HFFc6 (cell line): Measurements from ENCODE around the gene VAV3. TPM values are rescaled to one million over a fixed set of nuclear protein-coding genes. Genes with fewer than 3 reads are reported as not detected.

Experiments used
- DNase-seq: peaks from one replicate; pipeline ENCODE4 v3.0.0-alpha.2; 2018
- H3K27ac Mint-ChIP-seq: 2 replicates; pipeline ENCODE4 v1.8.0; 2020; ENCODE audit warnings: mild to moderate bottlenecking, mixed read lengths
- H3K27me3 Mint-ChIP-seq: 2 replicates; pipeline ENCODE4 v1.8.0; 2021; ENCODE audit warnings: mild to moderate bottlenecking, moderate library complexity, mixed read lengths; ENCODE audit not compliant: insufficient read depth
- H3K36me3 Mint-ChIP-seq: 2 replicates; pipeline ENCODE4 v1.8.0; 2021; ENCODE audit warnings: low read depth, mixed read lengths
- H3K4me1 Mint-ChIP-seq: 2 replicates; pipeline ENCODE4 v1.8.0; 2020; ENCODE audit warnings: low read depth, mixed read lengths
- H3K4me3 Mint-ChIP-seq: 2 replicates; pipeline ENCODE4 v1.8.0; 2020; ENCODE audit warnings: mild to moderate bottlenecking, moderate library complexity, mixed read lengths
- H3K9me3 Mint-ChIP-seq: 2 replicates; pipeline ENCODE4 v1.8.0; 2020; ENCODE audit warnings: mild to moderate bottlenecking, mixed read lengths
- CTCF ChIP-seq: fragments of 200-600 bp; sonication (generic); IDR thresholded peaks from 2 replicates; pipeline ENCODE4 v1.5.0; 2021; ENCODE audit warnings: antibody characterized with exemption, mild to moderate bottlenecking
- total RNA-seq, 6 experiments: library from RNA; stranded (reverse); fragmentation: NEBNext Ultra II Directional; extraction: Animal tissue kit (Norgen Biotek cat#: 25700); gene quantifications; 2 replicates in 1 of 6; 3 replicates in 5 of 6; pipeline ENCODE4 v1.2.3, GENCODE V29; 2021

VAV3 gene
- total RNA-seq, 6 experiments from 2014 or later: not detected

DNA sequence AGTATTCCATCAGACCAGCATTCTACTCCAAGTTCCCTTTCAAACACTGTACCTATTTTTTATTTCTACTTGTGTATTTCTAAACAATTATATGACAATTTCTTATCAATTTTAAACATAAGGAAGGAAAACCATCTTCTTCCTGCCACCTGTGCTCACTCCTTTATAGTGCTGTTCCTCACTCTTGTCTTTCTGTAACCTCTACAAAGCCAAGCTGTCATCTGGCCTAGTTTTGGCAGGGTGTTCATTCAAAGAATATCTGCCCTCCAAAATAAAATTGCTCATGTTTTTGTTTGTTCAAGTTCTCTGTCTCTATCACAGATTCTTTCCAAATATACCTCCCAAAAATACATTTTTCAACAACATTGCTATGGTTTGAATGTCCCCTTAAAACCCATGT, 360.2 kb downstream of the VAV3 start:
- H3K27ac Mint-ChIP-seq: no peak overlapping the region

GRCh38 chr1:107600607-107601160, 364.3 kb downstream of the VAV3 start:
- Mint-ChIP-seq H3K4me1 (no peaks in the 10 kb centered on the region), H3K4me3 (no peak overlapping the region), H3K27me3 (no peaks in the 10 kb centered on the region), H3K9me3 (peaks cover 16% of the 10 kb centered on the region), H3K36me3 (no peaks in the 10 kb centered on the region), H3K27ac (no peak overlapping the region)
- TF ChIP-seq CTCF: no peak
- no peak for DNase-seq

More for the DNA sequence above, 360.2 kb downstream of the VAV3 start:
- Mint-ChIP-seq H3K27me3 (no peaks in the 10 kb centered on the region), H3K36me3 (no peaks in the 10 kb centered on the region), H3K4me3 (no peak overlapping the region), H3K9me3 (peaks cover 29% of the 10 kb centered on the region), H3K4me1 (no peaks in the 10 kb centered on the region)
- DNase-seq: no peak
- TF ChIP-seq CTCF: no peak

- no peak for DNase-seq
- Mint-ChIP-seq H3K36me3 (no peaks in the 10 kb centered on the region), H3K4me1 (no peaks in the 10 kb centered on the region)
Observed at GRCh38 chr1:107599220-107599619, 365.8 kb downstream of the VAV3 start.

DNA sequence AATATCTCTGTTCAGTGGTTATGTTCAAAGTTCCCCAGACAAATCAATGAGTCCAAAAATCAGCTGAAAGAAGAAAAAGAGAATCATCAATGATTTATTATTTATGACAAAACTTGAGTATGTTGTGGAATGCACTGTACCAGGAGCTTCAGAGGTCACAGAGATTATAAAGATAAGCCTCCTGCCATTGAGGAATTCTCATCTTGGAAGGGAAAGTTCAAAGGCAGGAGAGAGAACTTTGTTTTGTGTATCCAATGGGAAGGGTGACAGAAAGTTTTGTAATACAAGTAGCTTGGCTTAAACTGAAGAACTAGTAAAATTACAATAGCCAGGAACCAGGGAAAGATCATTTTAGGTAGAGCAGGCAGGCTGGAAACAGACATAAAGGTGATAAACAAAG, 367.7 kb downstream of the VAV3 start:
- no peak for DNase-seq
- Mint-ChIP-seq H3K27me3 (no peaks in the 10 kb centered on the region), H3K4me1 (no peaks in the 10 kb centered on the region), H3K4me3 (no peak overlapping the region), H3K9me3 (peaks cover 20% of the 10 kb centered on the region), H3K27ac (no peak overlapping the region), H3K36me3 (no peaks in the 10 kb centered on the region)
- no peak for TF ChIP-seq CTCF

More at GRCh38 chr1:107599220-107599619, 365.8 kb downstream of the VAV3 start:
- Mint-ChIP-seq H3K4me3 (no peak overlapping the region), H3K9me3 (peaks cover 20% of the 10 kb centered on the region), H3K27ac (no peak overlapping the region), H3K27me3 (no peaks in the 10 kb centered on the region)
- TF ChIP-seq CTCF: no peak

DNA sequence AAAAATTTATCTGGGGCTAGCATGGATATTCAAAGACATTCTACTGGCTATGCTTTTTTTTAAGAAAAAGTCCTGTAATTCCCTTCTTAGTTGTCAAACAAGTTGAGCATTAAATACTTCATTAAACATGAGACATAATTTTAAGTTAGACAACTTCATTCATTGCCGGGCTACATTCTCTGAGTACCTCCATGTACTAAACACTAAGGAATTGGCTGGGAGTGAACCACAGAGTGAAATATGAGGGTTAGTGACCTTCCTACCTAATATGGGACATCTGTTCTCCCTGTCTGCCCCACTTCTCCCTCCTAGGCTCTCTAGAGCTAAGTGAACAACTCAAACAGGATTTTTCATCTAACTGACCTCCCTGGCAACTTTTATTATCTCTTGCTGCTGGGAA, 370.4 kb downstream of the VAV3 start:
- Mint-ChIP-seq H3K36me3 (no peaks in the 10 kb centered on the region), H3K27ac (no peak overlapping the region)
- DNase-seq: no peak

More for the DNA sequence above, 370.4 kb downstream of the VAV3 start:
- H3K4me1 Mint-ChIP-seq: no peaks in the 10 kb centered on the region
- H3K27me3 Mint-ChIP-seq: no peaks in the 10 kb centered on the region
- H3K9me3 Mint-ChIP-seq: peaks cover 15% of the 10 kb centered on the region
- H3K4me3 Mint-ChIP-seq: no peak overlapping the region
- TF ChIP-seq CTCF: no peak
